ENCODE measurements around the gene TBC1D22A. TPM values are rescaled to one million over a fixed set of nuclear protein-coding genes. Genes with fewer than 3 reads are reported as not detected.

TBC1D22A gene
- polyA plus RNA-seq, 1 donor from 2014 or later: 9.3 TPM

GRCh38 chr22:46754826-46755225 is 7.6 kb upstream of the TBC1D22A start:
- H2AFZ ChIP-seq (ENCODE audit: low read depth, low read length): no peak overlapping the region
- H3K4me3 ChIP-seq (ENCODE audit: low read length): no peak overlapping the region
- no peak overlapping the region for H3K4me2 ChIP-seq (ENCODE audit: low read length)
- no peaks in the 10 kb centered on the region for H3K9me2 ChIP-seq (ENCODE audit: insufficient read depth, low read length)
- no peaks in the 10 kb centered on the region for H3K27me3 ChIP-seq (ENCODE audit: insufficient read depth, low read depth, low read length)
- no peaks in the 10 kb centered on the region for H3F3A ChIP-seq (ENCODE audit: insufficient read depth, low read length, poor library complexity, severe bottlenecking)
- peaks cover 4% of the 10 kb centered on the region for H3K9me3 ChIP-seq (ENCODE audit: low read length)
- H4K20me1 ChIP-seq (ENCODE audit: insufficient read depth): no peaks in the 10 kb centered on the region
- no peak overlapping the region for H3K9ac ChIP-seq (ENCODE audit: low read length)
- TF ChIP-seq EP300 (conservative IDR thresholded peaks at IDR 0.05; ENCODE audit: poor library complexity, severe bottlenecking): no peak
- H3K36me3 ChIP-seq (ENCODE audit: insufficient read depth, low read length): no peaks in the 10 kb centered on the region
- no peaks in the 10 kb centered on the region for H3K79me2 ChIP-seq (replicated peaks; ENCODE audit: insufficient read depth, low read length)
- H3K27ac ChIP-seq (ENCODE audit: low read length): no peak overlapping the region

DNA sequence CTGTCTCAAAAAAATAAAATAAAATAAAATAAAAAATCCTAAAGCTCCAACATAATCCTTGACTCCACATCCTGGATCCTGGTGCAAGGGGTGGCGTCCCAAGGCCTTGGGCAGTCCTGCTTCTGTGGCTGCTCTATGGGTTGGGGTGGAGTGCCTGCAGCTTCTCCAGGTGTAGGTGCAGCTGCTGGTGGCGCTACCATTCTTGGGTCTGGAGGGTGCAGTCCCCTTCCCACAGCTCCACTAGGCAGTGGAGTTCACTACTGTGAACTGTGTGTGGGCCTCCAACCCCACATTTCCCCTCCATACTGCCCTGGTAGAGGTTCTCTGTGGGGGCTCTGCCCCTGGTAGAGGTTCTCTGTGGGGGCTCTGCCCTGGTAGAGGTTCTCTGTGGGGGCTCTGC is 6.9 kb upstream of the TBC1D22A start:
- no peak overlapping the region for H3K9ac ChIP-seq (ENCODE audit: low read length)
- no peaks in the 10 kb centered on the region for H3K9me2 ChIP-seq (ENCODE audit: insufficient read depth, low read length)
- no peaks in the 10 kb centered on the region for H3K36me3 ChIP-seq (ENCODE audit: insufficient read depth, low read length)
- H3F3A ChIP-seq (ENCODE audit: insufficient read depth, low read length, poor library complexity, severe bottlenecking): no peaks in the 10 kb centered on the region
- no peaks in the 10 kb centered on the region for H4K20me1 ChIP-seq (ENCODE audit: insufficient read depth)
- H3K79me2 ChIP-seq (replicated peaks; ENCODE audit: insufficient read depth, low read length): no peaks in the 10 kb centered on the region
- H3K27me3 ChIP-seq (ENCODE audit: insufficient read depth, low read depth, low read length): no peaks in the 10 kb centered on the region
- no peak overlapping the region for H3K27ac ChIP-seq (ENCODE audit: low read length)
- H3K9me3 ChIP-seq (ENCODE audit: low read length): peaks cover 4% of the 10 kb centered on the region
- H2AFZ ChIP-seq (ENCODE audit: low read depth, low read length): no peak overlapping the region
- no peak overlapping the region for H3K4me2 ChIP-seq (ENCODE audit: low read length)
- TF ChIP-seq, protein P1, sequence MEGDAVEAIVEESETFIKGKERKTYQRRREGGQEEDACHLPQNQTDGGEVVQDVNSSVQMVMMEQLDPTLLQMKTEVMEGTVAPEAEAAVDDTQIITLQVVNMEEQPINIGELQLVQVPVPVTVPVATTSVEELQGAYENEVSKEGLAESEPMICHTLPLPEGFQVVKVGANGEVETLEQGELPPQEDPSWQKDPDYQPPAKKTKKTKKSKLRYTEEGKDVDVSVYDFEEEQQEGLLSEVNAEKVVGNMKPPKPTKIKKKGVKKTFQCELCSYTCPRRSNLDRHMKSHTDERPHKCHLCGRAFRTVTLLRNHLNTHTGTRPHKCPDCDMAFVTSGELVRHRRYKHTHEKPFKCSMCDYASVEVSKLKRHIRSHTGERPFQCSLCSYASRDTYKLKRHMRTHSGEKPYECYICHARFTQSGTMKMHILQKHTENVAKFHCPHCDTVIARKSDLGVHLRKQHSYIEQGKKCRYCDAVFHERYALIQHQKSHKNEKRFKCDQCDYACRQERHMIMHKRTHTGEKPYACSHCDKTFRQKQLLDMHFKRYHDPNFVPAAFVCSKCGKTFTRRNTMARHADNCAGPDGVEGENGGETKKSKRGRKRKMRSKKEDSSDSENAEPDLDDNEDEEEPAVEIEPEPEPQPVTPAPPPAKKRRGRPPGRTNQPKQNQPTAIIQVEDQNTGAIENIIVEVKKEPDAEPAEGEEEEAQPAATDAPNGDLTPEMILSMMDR (IDR thresholded peaks at IDR 0.05; ENCODE audit: poor library complexity, severe bottlenecking): no peak
- TF ChIP-seq TAF1 (IDR thresholded peaks at IDR 0.05; ENCODE audit: low read depth) (no peak), POLR2AphosphoS5 (IDR thresholded peaks at IDR 0.05) (no peak), EP300 (conservative IDR thresholded peaks at IDR 0.05; ENCODE audit: poor library complexity, severe bottlenecking) (no peak), EZH2 (IDR thresholded peaks at IDR 0.05; ENCODE audit: borderline replicate concordance, insufficient read depth, low read length, poor library complexity, severe bottlenecking) (no peak), SMC3 (conservative IDR thresholded peaks at IDR 0.05; ENCODE audit: poor library complexity) (no peak), MXI1 (conservative IDR thresholded peaks at IDR 0.05; ENCODE audit: poor library complexity, severe bottlenecking) (no peak), RAD21 (conservative IDR thresholded peaks at IDR 0.05) (no peak), REST (IDR thresholded peaks at IDR 0.05; ENCODE audit: borderline replicate concordance) (no peak)
- no peak overlapping the region for H3K4me3 ChIP-seq (ENCODE audit: low read length)

DNA sequence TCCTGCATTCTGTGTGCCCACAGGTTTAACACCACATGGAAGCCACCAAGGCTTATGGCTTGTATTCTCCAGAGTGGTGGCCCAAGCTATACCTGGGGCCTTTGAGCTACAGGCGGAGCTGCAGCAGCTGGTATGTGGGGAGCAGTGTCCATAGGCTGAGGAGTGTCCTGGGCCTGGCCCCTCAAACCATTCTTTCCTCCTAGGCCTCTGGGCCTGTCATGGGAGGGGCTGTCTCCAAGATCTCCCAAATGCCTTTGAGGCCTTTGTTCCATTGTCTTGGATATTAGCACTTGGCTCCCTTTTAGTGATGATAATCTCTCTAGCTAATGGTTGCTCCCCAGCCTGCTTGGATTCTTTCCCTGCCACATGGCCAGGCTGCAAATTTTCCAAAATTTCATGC is 6.4 kb upstream of the TBC1D22A start:
- peaks cover 4% of the 10 kb centered on the region for H3K9me3 ChIP-seq (ENCODE audit: low read length)
- H3K27ac ChIP-seq (ENCODE audit: low read length): no peak overlapping the region
- no peak overlapping the region for H3K4me3 ChIP-seq (ENCODE audit: low read length)
- H3F3A ChIP-seq (ENCODE audit: insufficient read depth, low read length, poor library complexity, severe bottlenecking): no peaks in the 10 kb centered on the region
- no peaks in the 10 kb centered on the region for H3K36me3 ChIP-seq (ENCODE audit: insufficient read depth, low read length)
- no peaks in the 10 kb centered on the region for H3K79me2 ChIP-seq (replicated peaks; ENCODE audit: insufficient read depth, low read length)
- no peak overlapping the region for H2AFZ ChIP-seq (ENCODE audit: low read depth, low read length)
- no peaks in the 10 kb centered on the region for H3K27me3 ChIP-seq (ENCODE audit: insufficient read depth, low read depth, low read length)
- H3K9me2 ChIP-seq (ENCODE audit: insufficient read depth, low read length): no peaks in the 10 kb centered on the region
- no peak overlapping the region for H3K9ac ChIP-seq (ENCODE audit: low read length)
- no peak overlapping the region for H3K4me2 ChIP-seq (ENCODE audit: low read length)
- TF ChIP-seq MXI1 (conservative IDR thresholded peaks at IDR 0.05; ENCODE audit: poor library complexity, severe bottlenecking): no peak
- TF ChIP-seq, protein P1 (IDR thresholded peaks at IDR 0.05; ENCODE audit: poor library complexity, severe bottlenecking): no peak
- no peak for TF ChIP-seq SMC3 (conservative IDR thresholded peaks at IDR 0.05; ENCODE audit: poor library complexity)
- TF ChIP-seq TAF1 (IDR thresholded peaks at IDR 0.05; ENCODE audit: low read depth): no peak
- no peak for TF ChIP-seq POLR2AphosphoS5 (IDR thresholded peaks at IDR 0.05)
- TF ChIP-seq RAD21 (conservative IDR thresholded peaks at IDR 0.05): no peak
- TF ChIP-seq EZH2 (IDR thresholded peaks at IDR 0.05; ENCODE audit: borderline replicate concordance, insufficient read depth, low read length, poor library complexity, severe bottlenecking): no peak
- TF ChIP-seq REST (IDR thresholded peaks at IDR 0.05; ENCODE audit: borderline replicate concordance): no peak
- TF ChIP-seq EP300 (conservative IDR thresholded peaks at IDR 0.05; ENCODE audit: poor library complexity, severe bottlenecking): no peak
- H4K20me1 ChIP-seq (ENCODE audit: insufficient read depth): no peaks in the 10 kb centered on the region
